Left renal cortex interstitium (tissue), 4 donors: ENCODE results near the gene UBE2N. TPM values are rescaled to one million over a fixed set of nuclear protein-coding genes. Genes with fewer than 3 reads are reported as not detected.
A peak's percentile ranks its signal among the peaks of the same experiment; 100 is the strongest.
"Not testable (repeated sequence)": the region's sequence is repeated elsewhere in the genome, so short reads cannot be mapped to it uniquely, and the experiment has no call there.

ENCODE experiments used
- DNase-seq, 4 donors: peaks; one replicate each; pipeline ENCODE4 v3.0.0-alpha.2; 2013; ENCODE audit warnings: low read depth in 4 of 4, low spot score in 2 of 4, missing footprints in 1 of 4
- polyA plus RNA-seq, 4 donors: library from polyadenylated mRNA; unstranded; fragments of 120-200 nt; gene quantifications; one replicate each; pipeline ENCODE4 v1.2.1, GENCODE V29; 2013; ENCODE audit not compliant: insufficient read length in 4 of 4

UBE2N gene
- polyA plus RNA-seq, 4 donors = 145 to 184 (median 163) TPM

GRCh38 chr12:93381976-93382437, 59.7 kb downstream of the UBE2N start:
- not testable (repeated sequence) for DNase-seq

- DNase-seq = no peak
Observed at GRCh38 chr12:93381161-93381975, 60.4 kb downstream of the UBE2N start.

- peak in 3 of 4 donors; percentile 48 to 59 (median 55) for DNase-seq
Observed at GRCh38 chr12:93380480-93381121, 61.1 kb downstream of the UBE2N start.

GRCh38 chr12:93379981-93380361, 61.8 kb downstream of the UBE2N start:
- no peak for DNase-seq

- DNase-seq = peak in 2 of 4 donors; percentile 31 to 42
Observed at GRCh38 chr12:93379326-93379980, 62.3 kb downstream of the UBE2N start.

- peak in 1 of 4 donors; percentile 28 for DNase-seq
Observed at GRCh38 chr12:93378998-93379325, 62.8 kb downstream of the UBE2N start.

- peak in 3 of 4 donors; percentile 50 to 82 (median 67) for DNase-seq
Observed at GRCh38 chr12:93378196-93378997, 63.4 kb downstream of the UBE2N start.

GRCh38 chr12:93377252-93378195, 64.2 kb downstream of the UBE2N start, which contains the start of gene NUDT4:
Gene NUDT4, plus strand, starts transcription at chr12:93377925. Its CDS starts 398 bp downstream, at chr12:93378323.
- DNase-seq = peak; percentile 77 to 94 (median 92)

GRCh38 chr12:93376436-93377251, 65.1 kb downstream of the UBE2N start:
- no peak for DNase-seq

GRCh38 chr12:93375906-93376305, 65.8 kb downstream of the UBE2N start:
- DNase-seq = no peak

GRCh38 chr12:93373961-93374656, 67.6 kb downstream of the UBE2N start:
- DNase-seq = no peak

GRCh38 chr12:93370947-93371346, 70.8 kb downstream of the UBE2N start:
- DNase-seq = no peak

- DNase-seq = no peak
Observed at GRCh38 chr12:93369505-93369904, 72.2 kb downstream of the UBE2N start.

- no peak for DNase-seq
Observed at GRCh38 chr12:93368766-93369165, 73.0 kb downstream of the UBE2N start.

GRCh38 chr12:93366422-93366821, 75.3 kb downstream of the UBE2N start:
- DNase-seq = no peak

GRCh38 chr12:93365616-93366405, 75.9 kb downstream of the UBE2N start:
- DNase-seq = no peak

GRCh38 chr12:93363841-93364297, 77.9 kb downstream of the UBE2N start:
- no peak for DNase-seq
